GM10266 (cell line): ENCODE results near the gene AMACR.

Experiments
- DNase-seq: peaks from one replicate; pipeline ENCODE4 v3.0.0; 2012; ENCODE audit errors: extremely low spot score
- CTCF ChIP-seq: IDR thresholded peaks from 2 replicates; pipeline ENCODE4 v1.5.1; 2012; ENCODE audit warnings: mild to moderate bottlenecking, low read depth; ENCODE audit not compliant: control insufficient read depth, insufficient read depth; ENCODE audit errors: missing control alignments

The AMACR gene

GRCh38 chr5:34007621-34008600, at the start of gene AMACR:
TSS of gene AMACR (minus strand) at chr5:34008050. CDS start at chr5:34008019, 31 bp downstream.
- no peak for TF ChIP-seq CTCF
- DNase-seq = peak; percentile 92

DNA sequence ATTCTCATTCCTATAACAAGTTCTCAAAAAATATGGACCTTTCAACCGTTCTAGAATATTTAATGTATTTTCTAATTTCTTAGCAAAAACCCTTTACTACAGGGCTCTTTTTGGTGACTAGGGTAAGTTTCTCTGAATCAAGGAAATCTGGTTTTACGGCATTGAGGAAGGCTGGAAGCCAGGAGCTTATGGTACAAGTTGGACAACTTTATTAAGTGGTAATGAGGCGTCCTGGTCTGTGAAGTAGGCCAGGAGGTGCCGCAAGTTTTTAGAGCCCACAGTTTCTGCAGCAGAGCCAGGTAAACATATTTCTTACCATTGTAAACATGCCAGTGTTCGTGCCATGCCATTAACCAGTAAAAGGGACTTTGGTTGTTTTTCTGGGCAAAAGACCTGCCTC, 49.7 kb upstream of the AMACR start:
- DNase-seq = no peak
- no peak for TF ChIP-seq CTCF

DNA sequence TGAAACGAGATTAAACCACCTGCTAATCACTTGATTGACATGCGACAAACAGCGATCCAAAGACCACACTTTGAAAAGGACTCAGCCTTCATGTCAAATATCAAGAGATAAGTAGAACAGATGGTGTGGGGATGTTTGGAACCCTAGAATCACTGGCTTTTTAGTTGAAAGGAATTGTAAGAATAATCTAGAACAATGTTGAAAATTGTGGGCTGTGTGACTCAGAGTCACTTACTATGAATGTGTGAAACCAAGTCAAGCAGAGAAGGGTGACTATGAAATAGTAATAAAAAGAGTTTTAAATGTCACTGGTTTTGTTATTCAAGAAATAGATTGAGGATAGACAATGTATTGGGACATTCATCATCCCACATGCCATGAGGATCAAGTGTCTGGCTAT, 49.3 kb upstream of the AMACR start:
- DNase-seq = no peak
- TF ChIP-seq CTCF = no peak

- TF ChIP-seq CTCF = no peak
- no peak for DNase-seq
Observed at GRCh38 chr5:34055667-34056066, 47.8 kb upstream of the AMACR start.

GRCh38 chr5:34054400-34054729, 46.5 kb upstream of the AMACR start:
- TF ChIP-seq CTCF = no peak
- no peak for DNase-seq

DNA sequence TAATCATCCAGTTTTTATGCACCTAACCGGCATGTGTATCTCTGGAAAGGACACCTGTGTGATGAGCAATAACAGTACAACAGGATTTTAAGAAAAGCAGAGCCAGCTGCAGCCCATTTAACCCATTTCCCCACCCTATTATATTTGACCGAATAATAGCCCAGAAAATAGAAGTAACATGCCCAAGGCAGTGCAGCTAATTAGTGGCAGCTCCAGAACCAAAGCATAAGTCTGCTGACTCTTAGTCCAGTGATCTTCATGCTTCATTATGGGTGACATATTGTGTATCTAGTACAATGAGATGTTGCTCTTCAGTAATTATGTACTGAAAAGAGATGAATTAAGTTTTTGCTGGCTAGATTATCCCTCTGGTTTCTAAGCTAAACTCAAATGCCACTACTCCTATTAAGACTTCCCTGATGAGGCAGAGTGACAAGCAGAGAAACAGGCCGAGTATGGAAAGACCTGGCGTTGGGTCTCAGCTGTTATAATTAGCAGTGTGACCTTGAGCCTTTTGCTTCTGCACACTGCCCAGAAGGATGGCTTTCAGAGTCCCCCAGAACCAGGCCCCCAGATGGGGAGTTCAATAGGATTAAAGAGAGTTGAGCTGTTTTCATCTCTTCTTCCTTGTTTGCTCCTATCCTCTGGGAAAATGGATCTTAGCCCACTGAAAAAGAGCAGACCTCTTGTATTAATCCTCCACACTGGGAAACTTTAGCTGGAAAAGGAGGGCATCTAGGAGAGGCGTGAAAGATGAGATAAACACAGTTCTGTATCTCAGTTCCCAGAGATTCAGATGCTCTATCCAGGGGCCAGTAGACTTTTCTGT, 45.9 kb upstream of the AMACR start:
- TF ChIP-seq CTCF = no peak

More for the DNA sequence above, 45.9 kb upstream of the AMACR start:
- no peak for DNase-seq
